Measurements from ENCODE around the gene CCDC91.

- no peak for TF ChIP-seq CTCF (conservative IDR thresholded peaks at IDR 0.05; ENCODE audit: low read depth, low read length)
- TF ChIP-seq EZH2 (IDR thresholded peaks at IDR 0.05; ENCODE audit: borderline replicate concordance, low read depth, low read length, poor library complexity, severe bottlenecking), result no peak
Measured at GRCh38 chr12:28190321-28191050, at the start of gene CCDC91.

Measured in A673 (cell line).